22Rv1 (cell line): ENCODE data around the gene UPK3A.
"Not testable (repeated sequence)": the region's sequence is repeated elsewhere in the genome, so short reads cannot be mapped to it uniquely, and the experiment has no call there.

ENCODE experiments used
- H3K27ac ChIP-seq: fragments of 450-650 bp; 2 replicates; pipeline ENCODE4 v1.5.1; 2017
- CTCF ChIP-seq: fragments of 450-650 bp; IDR thresholded peaks from 2 replicates; pipeline ENCODE4 v1.5.1; 2017; ENCODE audit warnings: mild to moderate bottlenecking
- ZFX ChIP-seq: fragments of 450-650 bp; IDR thresholded peaks from 2 replicates; pipeline ENCODE4 v1.6.1; 2017; ENCODE audit warnings: antibody characterized with exemption, borderline replicate concordance

The UPK3A gene

DNA sequence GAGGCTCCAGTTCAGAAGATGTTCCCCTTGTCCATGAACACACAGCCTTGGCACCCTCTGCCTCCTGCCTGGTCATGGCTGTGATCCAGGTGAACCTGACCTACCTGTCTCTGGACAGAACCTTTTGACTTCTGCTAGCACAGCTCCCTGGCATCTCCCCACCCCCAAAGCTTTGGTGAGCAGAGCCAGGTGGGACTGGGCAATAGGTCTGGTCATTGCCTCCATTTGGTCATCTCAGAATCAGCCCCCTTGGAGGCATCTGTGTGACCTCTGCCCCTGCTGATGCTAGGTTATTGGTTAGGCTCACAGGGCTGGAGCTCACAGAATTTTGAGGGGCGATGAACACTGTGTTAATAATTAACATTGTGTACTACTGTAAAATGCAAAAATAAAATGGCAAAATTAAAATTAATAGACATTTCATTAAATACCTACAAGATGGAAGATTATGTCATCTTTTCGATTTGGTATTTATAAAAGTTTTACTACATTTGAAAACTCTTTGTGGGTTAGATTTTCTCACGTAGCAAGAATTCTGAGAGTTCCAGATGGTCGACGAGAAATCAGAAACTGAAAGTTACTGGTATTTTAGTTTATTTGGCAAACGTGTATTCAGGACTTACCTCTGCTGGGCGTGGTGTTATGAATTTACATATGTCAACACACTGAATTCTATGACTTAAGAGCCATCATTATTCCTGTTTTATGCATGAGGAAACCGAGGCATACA, 35.8 kb upstream of the UPK3A start:
- no peak for TF ChIP-seq ZFX
- no peak for TF ChIP-seq CTCF
- H3K27ac ChIP-seq = peak overlapping the region; percentile 60

- H3K27ac ChIP-seq = no peak overlapping the region
Observed at GRCh38 chr22:45251825-45252224, 32.9 kb upstream of the UPK3A start.

DNA sequence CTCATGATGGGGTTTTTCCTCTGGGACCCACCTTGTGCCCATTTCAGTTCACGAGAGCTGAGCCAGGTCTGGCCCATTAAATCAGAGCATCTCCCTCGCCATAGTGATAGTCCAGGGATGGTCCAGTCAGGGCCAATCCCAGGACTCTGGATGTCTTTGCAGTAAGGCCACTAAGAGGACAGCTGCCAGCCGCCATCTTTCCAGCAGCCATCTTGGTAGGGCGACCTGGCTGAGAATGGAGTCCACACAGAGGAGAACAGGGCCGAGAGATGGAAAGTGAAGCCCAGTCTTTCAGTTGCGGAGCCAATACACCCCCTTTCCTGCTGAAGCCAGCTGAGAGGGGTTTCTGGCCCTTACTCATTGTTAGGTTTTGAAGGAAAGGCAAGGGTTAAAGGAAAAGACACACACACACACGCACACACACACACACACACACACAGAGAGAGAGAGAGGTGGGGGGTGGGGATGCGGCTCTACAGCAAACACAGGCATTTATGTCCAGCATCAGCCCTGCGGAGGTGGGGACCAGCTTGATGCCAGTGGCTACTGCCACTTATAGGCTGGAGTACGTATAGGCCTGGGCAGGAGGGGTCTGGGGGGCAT, 31.6 kb upstream of the UPK3A start:
- TF ChIP-seq CTCF (no peak), ZFX (no peak)
- no peak overlapping the region for H3K27ac ChIP-seq

More at GRCh38 chr22:45251825-45252224, 32.9 kb upstream of the UPK3A start:
- TF ChIP-seq ZFX (no peak), CTCF (no peak)

DNA sequence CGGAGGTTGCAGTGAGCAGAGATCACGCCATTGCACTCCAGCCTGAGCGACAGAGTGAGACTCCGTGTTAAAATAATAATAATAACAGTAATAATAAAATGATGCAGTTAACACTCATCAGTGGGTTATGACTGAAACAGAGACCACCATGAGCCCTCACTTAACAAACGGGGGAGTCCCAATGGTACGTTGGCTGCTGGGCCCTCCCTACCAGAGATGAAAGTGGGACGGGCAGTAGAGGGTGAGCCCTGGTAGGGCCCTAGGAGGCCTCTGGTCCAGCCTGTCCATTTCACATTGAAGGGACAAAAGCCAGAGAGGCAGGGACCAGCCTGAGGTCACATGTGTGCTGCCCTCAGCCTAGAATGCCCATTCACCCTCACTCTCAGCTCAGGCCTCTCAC, 30.4 kb upstream of the UPK3A start:
- TF ChIP-seq CTCF = no peak
- no peak for TF ChIP-seq ZFX
- H3K27ac ChIP-seq = no peak overlapping the region

DNA sequence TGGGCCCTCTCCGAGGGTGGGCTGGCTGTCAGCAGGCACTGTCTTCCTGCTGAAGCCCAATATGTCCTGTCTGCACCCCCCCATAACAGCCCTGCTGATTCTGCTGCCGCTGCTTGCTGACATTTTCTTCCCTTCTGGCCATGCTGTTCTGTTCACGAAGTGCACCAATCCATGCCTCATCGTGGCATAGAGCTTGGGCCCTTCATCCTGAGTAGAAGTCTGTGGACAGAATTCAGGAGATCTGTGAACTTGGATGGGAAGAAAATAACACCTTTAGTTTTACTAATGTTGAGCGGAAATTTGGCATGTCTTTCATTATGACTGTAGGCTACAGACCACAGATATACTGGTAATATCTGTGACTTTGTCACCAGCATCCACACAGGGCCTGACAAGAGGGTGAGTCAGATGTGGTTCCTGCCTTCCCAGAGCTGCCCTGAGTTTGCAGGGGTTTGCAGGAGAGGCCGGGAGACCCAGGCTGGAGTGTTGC, 29.9 kb upstream of the UPK3A start:
- TF ChIP-seq CTCF (no peak), ZFX (no peak)
- no peak overlapping the region for H3K27ac ChIP-seq

GRCh38 chr22:45257941-45258340, 26.8 kb upstream of the UPK3A start:
- not testable (repeated sequence) for H3K27ac ChIP-seq

- no peak overlapping the region for H3K27ac ChIP-seq
- no peak for TF ChIP-seq CTCF
- no peak for TF ChIP-seq ZFX
Observed at GRCh38 chr22:45259754-45260394, 24.9 kb upstream of the UPK3A start.

DNA sequence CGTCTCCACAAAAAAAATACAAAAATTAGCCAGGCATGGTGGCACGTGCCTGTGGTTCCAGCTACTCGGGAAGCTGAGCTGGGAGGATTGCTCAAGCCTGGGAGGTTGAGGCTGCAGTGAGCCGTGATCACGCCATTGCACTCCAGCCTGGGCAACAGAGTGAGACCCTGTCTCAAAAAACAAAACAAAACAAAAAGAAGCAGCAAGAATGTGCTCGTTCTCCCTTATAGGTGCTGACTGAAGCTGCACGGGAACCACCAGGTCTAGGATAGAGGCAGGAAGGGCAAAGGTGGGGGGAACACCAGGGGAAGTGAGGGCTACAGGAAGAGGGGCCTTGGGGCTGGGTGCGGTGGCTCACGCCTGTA, 24.4 kb upstream of the UPK3A start:
- H3K27ac ChIP-seq = not testable (repeated sequence)
